GM19438 (cell line): Measurements from ENCODE around the gene APLP2.

Experiments used
- ATAC-seq: cut with Tn5 transposase; IDR thresholded peaks from one replicate; pipeline ENCODE4 v1.9.1; 2021; ENCODE audit warnings: low read depth; ENCODE audit not compliant: unreplicated experiment

APLP2 gene

DNA sequence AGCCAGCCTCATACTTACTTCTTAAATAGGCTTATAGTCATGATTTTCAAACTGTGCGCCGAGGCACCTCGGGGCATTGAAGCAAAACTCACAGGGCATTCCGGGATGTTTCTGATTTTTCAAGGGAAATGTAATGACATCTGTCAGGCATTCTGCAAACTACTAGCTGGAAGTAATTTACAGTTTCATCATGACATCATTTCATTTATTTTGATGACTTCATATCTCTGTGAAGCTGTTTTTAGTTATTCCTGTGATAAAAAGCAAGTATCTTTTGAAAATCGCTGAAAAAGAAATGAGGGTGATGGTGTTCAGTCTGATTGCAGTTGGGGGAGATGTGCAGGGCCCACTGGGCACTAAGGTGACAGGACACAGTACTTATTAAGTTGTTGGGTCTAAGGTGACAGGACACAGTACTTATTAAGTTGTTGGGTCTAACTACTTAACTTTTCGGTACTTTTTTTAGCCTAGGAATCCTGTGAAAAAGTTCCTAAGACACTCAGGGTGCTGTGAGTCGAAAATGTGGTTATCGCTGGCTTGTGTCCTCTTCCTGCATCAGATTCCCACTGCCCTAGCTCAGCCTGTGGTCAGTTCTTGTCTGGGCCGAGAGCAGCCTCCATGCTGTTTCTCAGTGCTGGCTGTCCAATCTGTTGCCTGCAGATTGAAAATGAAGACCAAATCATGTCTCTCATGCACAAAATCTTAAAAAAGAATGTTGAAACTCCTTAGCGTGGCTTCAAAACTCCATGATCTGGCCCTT is 42.6 kb downstream of the APLP2 start:
- no peak for ATAC-seq

DNA sequence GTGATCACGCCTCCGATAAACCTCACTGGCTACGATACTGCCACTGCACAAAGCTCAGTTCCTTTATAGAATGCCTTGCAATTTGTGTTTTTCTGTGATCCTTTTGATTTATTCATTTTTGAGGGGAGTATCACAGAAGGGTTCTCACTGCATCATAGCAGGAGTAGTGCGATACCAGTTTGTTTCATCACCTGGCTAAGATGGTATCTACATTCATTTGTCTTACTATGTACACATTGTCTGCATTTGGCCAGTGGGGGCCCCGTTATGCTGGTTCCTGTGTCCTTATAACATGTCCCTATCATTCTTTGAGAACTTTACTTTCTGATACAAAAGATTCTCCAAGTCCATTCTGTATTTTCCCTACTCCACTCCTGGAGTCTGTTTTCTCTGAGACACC is 44.6 kb downstream of the APLP2 start:
- no peak for ATAC-seq

DNA sequence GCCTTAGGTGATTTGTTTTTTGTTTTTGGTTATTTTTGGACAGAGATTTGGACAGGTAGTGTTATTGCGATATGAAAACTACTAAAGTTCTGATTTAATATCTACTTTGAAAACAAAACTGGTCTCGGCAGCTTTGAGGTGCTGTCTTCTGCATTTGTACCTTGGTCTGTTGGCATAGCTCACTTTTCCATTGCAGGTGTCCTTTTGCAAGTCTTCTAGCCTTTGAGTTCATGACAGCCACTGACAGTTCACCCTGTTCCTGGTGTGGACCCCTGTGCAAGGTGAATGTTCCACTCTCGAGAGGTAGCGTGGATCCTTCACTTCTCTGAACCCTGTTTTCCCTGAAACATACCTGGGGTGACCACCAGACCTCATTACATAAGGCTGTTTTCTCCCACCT is 45.0 kb downstream of the APLP2 start:
- ATAC-seq: no peak

DNA sequence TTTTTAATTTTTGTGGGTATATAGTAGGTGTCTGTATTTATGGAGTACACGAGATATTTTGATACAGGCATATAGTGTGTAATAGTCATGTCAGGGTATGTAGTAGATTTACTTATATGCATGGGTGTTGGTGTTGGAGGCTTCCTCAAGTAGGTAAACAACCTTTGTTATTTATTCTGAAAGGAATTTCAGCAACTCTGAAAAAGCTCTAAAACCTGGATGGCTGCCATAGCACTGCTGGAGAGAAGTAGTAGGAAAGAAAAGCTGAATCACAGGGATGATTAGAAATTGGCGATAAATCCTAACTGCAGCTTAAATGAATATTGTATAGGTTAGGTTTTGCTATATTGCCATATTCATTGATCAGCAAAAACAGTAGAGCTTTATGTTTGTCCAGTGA is 45.5 kb downstream of the APLP2 start:
- ATAC-seq: no peak

DNA sequence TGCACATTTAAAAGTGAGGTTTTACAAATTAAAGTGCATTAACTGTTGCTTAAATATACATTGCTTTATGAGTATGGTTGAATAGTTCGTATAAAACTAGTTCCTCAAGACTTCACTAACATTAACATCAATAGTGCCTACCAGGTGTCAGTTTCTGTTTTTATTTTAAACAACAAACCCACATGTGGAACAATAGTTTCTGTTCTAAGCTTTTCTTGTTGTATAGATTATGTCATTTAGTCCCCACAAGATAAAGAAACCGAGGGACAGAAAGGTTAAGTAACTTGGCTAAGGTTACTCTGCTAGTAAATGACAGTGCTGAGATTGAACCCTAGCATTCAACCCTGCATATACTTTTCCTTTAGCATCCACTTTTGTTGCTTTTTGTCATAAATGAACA is 48.5 kb downstream of the APLP2 start:
- ATAC-seq: peak; percentile 71

DNA sequence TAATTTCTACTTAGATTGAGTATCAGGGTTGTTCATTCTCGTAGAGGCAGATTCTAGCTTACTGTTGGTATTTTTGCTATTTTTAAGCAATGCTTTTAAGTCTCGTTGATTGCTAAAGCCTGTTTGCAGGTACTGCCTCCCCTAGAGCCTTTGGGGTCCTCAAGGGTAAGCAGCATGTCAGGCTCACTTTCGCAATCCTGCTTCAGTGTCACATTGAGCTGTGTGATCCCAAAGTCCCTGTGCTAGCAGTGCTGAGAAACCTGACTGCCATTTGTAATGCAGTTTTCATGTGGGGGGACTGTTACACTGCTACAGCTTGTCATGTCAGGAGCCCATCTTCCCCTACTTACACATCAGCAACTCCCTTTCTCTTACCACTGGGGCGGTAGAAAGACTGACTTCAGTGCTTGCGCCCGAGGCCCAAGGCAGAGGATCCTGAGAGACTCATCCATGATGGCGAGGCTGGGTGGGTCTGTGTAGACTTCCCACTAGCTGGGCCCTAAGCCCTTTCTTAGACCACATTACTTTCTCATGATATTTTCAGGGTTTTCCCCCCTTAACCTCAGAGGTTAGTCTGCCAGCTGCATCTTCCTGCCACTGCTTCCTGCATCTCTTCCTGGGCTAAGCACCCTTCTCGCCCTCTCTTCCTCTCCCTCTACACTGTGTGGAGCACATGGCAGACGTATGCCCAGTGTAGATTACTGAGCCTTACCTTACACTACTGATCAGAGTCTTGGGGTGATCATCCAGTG is 49.1 kb downstream of the APLP2 start:
- ATAC-seq: peak; percentile 59

DNA sequence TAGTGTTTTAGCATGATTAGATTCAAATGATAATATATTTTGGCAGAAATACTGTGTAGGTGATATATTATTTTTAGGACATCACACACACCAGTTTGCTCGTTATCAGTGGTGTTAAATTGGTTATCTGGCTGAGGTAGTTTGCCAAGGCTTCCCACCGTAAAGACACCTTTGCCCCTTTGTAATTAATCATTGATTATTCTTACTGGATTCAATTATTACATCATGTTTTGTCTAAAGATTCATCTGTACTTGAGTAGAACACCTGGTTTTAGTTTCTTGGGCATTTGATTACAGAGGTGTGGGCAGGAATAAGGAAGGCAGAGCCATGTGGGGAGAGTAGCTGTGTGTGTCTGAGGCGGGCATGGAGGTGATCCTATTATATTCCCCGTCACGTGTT is 50.4 kb downstream of the APLP2 start:
- no peak for ATAC-seq

DNA sequence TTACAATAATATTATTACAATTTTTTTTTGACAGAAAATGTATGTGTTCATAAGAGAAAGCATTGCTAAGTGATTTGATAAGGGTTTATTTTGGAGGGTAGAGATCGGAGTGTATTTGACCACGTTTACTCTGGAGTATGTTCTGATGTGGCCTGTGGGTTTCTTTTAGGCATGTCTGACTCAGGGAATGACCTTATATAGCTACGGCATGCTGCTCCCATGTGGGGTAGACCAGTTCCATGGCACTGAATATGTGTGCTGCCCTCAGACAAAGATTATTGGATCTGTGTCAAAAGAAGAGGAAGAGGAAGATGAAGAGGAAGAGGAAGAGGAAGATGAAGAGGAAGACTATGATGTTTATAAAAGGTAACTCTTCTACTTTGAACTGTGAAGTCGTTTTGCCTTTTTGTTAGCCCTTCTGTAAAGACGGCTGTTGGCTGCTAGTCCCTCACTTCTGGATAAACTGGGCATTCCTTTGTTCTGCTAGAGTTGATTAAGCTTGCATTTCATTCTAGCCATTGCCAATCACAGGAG is 51.8 kb downstream of the APLP2 start:
- ATAC-seq: no peak

DNA sequence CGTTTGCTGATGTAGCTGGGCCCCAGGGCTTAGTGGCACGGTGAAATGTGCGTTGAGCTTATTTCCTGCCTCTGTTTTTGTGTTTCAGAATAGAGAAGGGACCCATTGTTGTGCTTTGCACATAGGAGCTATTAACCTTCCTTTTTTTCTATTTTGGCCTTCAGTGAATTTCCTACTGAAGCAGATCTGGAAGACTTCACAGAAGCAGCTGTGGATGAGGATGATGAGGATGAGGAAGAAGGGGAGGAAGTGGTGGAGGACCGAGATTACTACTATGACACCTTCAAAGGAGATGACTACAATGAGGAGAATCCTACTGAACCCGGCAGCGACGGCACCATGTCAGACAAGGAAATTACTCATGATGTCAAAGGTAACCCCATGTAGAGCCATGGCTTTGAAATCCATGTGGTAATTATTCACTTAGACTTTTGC is 52.5 kb downstream of the APLP2 start:
- ATAC-seq: no peak

DNA sequence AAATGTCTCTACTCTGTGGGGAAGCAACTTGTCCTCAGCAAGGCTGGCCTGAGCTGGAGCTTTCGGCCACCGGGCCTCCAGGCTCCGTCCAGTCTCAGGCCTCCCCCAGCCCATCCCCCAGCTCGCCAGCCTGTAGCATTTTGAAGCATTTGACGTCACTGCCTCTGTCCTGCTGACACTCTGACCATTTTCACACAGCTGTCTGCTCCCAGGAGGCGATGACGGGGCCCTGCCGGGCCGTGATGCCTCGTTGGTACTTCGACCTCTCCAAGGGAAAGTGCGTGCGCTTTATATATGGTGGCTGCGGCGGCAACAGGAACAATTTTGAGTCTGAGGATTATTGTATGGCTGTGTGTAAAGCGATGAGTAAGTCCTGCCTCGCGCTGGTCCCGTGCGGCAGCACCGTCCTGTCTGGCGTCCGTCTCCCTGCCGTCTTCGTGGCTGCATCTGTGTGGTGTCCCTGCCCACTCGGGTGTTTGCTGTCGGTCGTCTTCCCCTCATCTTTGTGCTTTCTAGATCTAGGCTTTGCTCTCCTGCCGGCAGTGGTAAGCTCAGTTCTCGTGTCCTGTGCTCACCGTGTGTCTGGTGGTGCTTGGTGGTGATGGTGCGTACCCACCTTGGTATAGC is 53.8 kb downstream of the APLP2 start:
- no peak for ATAC-seq

DNA sequence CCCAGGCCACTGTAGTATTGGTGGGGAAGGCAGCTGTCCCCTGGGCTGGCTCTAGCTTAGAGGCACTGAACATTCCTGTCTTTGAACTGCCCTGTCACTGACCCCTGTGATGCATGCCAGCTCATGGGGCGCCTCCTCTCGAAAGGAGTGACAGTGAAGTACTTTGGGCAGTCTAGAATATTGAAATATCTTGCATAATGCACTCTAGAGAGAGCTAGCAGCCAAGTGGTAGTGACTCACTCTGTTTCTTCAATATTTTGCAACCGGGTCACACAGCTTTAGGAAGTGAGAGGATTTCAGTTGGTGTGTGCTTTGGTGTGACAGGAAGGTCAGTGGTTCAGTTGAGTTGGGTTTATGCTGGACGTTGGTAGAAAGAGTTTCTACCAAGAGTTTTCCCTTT is 54.4 kb downstream of the APLP2 start:
- no peak for ATAC-seq

DNA sequence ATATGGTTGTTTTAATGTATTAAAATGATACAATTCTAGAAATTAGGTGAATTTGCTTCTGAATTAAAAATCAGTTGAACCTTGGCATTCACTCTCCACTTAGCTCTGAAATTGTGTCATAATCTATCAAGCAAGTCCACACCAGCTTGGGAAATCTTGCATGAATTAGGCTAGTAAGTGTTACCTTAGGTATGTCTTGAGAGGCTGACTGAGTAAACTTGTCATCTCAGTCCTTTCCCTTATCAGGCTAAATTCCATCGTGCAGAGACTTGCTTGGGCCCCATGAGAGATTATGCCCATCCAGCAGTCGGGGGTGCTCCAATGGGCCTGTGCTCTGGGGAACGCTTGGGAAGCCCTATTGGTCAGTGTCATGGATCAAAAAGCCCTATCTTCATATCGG is 55.9 kb downstream of the APLP2 start:
- no peak for ATAC-seq

DNA sequence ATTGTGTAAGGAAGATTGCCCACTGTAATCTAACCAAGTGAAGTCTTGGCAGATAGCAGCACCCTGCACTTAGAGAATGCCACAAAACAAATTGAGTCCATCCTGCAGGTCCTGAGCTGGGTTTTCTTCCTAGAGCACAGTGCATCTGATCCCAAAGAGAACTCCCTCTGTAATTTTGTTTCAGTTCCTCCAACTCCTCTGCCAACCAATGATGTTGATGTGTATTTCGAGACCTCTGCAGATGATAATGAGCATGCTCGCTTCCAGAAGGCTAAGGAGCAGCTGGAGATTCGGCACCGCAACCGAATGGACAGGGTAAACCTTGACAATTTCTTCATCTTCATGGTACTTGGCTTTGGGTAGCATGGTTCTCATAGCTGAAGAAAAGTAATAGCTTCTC is 56.8 kb downstream of the APLP2 start:
- ATAC-seq: no peak

DNA sequence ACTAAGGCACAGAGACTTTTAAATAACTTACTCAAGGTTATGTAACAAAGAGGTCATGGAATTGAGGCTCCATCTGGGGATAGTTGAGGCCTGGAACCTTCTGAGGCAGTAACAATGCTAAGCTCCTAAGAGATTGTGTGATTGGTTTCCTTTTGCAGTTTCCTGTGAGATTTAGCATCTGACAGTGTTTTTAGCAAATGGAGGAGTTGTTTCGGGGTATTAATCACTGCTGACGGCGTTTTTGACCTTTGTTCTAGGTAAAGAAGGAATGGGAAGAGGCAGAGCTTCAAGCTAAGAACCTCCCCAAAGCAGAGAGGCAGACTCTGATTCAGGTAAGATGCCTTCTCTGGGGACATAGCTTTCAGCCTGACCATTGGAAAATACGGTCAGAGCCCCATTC is 57.8 kb downstream of the APLP2 start:
- ATAC-seq: no peak

DNA sequence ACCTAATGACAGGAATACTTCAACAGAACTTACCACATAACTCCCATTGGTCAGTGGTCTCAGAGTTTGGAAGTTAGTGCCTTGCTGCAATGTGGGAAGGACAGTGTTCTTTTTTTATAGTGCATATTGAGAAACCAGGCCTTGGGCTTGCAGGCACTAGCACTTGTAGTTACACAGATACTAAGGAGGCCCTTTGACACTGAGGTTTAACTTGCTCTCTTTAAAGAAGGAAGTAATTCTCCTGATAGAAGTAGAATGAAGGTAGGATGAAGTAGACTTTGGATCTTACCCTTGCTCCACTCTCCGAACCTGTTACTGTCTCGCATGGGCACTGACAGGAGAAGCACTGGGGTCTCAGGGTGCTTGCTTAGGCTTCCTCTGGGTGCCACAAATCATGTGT is 58.9 kb downstream of the APLP2 start:
- ATAC-seq: no peak

DNA sequence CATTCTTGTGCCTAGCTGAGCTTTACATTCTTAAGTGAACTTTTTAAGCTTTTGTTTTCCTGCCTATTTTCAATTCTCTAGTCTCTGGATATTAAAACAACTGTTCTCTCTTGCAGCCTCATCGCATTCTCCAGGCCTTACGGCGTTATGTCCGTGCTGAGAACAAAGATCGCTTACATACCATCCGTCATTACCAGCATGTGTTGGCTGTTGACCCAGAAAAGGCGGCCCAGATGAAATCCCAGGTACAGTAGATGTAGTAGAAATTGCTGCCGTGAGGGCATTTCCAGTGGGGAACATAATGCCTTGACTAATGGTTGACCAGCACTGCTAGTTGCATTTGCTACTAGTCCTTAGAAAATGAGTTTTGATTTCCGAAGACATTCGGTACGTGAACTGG is 60.2 kb downstream of the APLP2 start:
- ATAC-seq: no peak

DNA sequence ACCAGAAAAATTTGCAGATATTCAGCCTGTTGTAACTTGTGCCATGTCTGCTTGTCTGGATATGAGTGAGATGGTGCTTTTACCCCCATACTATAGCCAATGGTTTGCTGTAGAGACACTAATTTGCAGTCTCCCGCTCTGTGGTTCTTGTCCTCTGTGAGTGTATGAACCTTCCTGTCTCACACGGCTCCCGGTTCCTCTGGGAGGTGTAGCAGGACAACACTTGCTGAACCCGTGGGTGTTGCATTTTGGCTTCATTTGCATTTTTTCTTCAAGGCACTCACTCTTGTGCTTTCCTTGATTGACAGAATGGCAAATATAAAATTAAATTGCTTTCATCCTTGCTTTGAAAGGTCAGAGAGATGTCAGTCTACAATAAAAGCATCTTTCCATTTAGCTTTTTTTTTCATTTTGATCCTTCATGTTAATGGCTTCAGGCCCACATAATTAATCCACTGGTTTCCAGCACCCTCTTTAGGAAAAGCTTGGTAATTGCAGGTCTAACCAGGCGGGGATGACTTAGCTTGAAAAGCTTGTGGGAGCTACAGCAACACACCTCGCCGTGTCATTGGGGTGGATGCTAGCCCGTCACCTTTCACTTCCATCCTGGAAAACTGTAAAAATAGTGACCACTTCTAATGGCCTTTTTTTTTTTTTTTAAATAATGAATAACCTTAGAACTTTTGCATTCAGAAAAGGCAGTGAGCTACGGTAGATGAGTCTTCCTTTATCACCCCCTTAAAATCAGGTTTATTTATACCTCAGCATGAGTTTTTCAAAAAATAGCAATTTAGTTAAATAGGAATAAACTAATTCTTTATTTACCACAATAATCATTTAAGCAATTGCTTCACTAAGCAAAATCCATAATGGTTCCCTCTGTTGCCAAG is 62.5 kb downstream of the APLP2 start:
- ATAC-seq: no peak

DNA sequence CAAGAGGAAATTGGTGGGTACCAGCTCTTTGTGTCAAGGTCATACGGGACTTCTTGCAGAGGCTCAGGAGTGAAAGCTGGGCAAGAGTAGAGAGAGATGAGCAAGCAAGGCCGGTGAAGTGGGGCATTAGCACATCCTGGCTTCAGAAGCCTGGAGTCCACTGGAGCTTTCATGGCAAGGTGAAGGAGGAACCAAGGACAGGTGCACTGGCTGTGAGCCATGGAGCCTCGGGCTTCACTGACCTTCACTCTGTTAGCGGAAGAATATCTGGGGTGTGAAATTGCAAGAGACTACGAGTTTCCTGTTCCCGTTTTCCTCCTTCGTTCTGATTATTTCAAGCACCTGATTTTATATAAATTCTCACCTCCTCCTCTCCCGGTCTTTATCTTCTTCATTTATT is 64.0 kb downstream of the APLP2 start:
- ATAC-seq: no peak

DNA sequence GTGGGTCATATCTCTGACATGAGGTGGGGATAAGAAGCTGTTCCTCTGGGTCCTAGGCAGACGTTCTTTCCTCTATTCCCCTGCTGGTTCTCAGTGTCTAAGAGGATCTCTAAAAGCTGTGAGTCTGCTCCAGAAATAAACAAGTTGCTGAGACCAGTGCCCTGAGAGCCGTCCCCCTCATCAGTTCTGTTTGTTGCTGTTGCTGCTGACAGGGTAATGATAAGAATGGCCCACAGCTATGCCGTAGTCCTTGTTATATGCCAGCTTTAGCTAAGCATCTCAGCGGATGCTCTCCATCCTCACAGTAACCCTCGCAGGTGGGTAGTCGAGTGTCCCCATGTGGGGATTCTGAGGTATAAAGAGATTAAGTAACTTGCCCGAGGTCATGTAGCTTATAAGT is 66.4 kb downstream of the APLP2 start:
- ATAC-seq: no peak

DNA sequence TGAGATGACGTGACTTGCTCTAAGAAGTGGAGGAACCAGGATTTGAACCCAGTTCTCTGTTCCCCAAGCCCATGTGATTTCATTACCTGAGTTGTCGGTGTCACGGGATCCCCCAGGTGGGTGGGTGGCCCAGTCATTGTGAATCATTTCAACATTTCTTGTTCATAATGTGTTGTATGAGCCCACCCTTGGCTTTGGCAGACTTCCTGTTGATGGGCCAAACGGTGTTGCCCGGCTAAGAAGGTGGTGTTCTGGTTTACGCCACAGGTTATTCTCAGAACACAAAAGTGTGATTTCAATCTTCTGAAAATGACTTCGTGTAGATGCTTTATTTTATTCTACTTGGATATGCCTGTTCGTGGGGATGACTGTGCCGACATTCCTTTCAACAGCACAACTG is 68.3 kb downstream of the APLP2 start:
- no peak for ATAC-seq

DNA sequence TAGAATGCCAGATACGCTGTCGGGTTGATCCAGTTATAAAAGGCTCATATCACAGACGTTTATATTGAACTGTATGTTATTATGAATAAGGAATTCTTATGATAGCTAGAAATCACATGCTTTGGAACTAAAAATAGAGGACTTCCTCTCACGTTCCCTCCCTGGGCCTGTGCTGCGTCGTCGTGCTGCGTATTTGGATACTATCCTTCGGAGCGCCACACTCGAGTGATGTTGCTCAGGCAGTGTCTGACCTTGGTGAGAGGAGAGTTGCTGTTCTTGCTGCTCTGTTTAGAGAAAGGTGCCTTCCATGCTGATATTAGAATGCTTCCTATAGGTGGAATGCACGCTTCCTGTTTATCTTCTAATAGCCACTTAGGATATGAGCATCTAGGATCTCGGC is 69.7 kb downstream of the APLP2 start:
- no peak for ATAC-seq
